Measurements from ENCODE around the gene CACNA1C. TPM values are rescaled to one million over a fixed set of nuclear protein-coding genes. Genes with fewer than 3 reads are reported as not detected.

The CACNA1C gene
- total RNA-seq, 2 donors from 2014 or later = 0.86 to 6.3 TPM

DNA sequence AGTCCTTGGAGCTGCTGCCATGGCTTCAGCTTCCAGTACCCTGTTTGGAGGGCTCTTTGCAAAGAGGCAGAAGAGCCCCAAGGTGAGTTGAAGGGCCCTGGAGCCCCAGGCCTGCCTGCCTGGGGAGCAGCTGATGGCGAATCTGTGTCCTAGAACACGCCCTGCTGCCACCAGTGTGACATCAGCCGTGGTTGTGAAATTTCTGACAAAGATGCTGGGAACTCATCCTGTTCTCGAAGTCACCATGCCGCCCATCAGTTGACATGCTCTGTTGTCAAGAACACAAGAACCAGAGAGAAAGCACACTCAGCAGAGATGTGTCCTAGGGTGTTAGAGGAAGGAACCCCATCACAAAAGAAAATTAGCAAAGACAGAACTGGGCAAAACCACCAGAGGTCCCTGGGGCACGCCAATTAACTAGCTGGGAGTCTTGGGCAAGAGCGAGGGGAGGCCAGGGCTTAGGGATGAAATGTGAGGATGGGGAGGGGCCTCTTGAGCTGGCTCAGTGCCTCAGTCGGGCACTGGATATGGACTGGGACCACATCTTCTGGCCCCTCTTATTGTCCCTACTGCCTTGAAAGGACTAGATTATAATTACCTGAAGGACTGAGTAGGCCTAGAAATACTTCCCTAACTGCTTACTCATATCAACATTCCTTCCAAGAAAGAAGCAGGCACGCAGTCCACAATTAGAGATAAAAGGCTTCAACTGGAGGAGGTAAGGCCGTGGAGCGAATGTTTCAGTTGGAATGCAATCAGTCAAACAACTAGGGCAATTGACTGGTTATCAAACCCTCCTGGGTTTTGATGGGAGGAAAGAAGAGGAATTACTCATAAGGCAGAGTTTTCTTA is 163.1 kb downstream of the CACNA1C start:
- H3K9ac ChIP-seq (ENCODE audit: extremely low read depth, low read length, poor library complexity, severe bottlenecking) = no peak overlapping the region
- no peaks in the 10 kb centered on the region for H3K9me3 ChIP-seq (ENCODE audit: control insufficient read depth, low read length)
- no peaks in the 10 kb centered on the region for H3K36me3 ChIP-seq (ENCODE audit: control insufficient read depth, insufficient read depth, low read length)
- H3K27me3 Mint-ChIP-seq (ENCODE audit: insufficient read depth) = peaks cover 2% of the 10 kb centered on the region
- H3K27ac Mint-ChIP-seq = no peak overlapping the region
- 92 to 94% methylated on average over 10 to 11 of the region's 11 CpGs for WGBS, 2 experiments (ENCODE audit: insufficient coverage in 1 of 2, insufficient read length in 1 of 2)
- no peaks in the 10 kb centered on the region for H3K27me3 ChIP-seq (ENCODE audit: control insufficient read depth, insufficient read depth, low read length, poor library complexity, severe bottlenecking)
- no peak overlapping the region for H3K4me3 Mint-ChIP-seq
- H3K9me3 Mint-ChIP-seq = no peaks in the 10 kb centered on the region
- no peak for DNase-seq
- no peak overlapping the region for H3K4me3 ChIP-seq (ENCODE audit: low read length)
- no peak overlapping the region for H3K27ac ChIP-seq (ENCODE audit: low read depth, low read length)
- no peaks in the 10 kb centered on the region for H3K36me3 Mint-ChIP-seq (ENCODE audit: low read depth)
- peaks cover 4% of the 10 kb centered on the region for H3K4me1 ChIP-seq (ENCODE audit: control insufficient read depth, insufficient read depth, low read length)
- TF ChIP-seq, protein P1, sequence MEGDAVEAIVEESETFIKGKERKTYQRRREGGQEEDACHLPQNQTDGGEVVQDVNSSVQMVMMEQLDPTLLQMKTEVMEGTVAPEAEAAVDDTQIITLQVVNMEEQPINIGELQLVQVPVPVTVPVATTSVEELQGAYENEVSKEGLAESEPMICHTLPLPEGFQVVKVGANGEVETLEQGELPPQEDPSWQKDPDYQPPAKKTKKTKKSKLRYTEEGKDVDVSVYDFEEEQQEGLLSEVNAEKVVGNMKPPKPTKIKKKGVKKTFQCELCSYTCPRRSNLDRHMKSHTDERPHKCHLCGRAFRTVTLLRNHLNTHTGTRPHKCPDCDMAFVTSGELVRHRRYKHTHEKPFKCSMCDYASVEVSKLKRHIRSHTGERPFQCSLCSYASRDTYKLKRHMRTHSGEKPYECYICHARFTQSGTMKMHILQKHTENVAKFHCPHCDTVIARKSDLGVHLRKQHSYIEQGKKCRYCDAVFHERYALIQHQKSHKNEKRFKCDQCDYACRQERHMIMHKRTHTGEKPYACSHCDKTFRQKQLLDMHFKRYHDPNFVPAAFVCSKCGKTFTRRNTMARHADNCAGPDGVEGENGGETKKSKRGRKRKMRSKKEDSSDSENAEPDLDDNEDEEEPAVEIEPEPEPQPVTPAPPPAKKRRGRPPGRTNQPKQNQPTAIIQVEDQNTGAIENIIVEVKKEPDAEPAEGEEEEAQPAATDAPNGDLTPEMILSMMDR (conservative IDR thresholded peaks at IDR 0.05) = no peak
- peaks cover 10% of the 10 kb centered on the region for H3K4me1 Mint-ChIP-seq

DNA sequence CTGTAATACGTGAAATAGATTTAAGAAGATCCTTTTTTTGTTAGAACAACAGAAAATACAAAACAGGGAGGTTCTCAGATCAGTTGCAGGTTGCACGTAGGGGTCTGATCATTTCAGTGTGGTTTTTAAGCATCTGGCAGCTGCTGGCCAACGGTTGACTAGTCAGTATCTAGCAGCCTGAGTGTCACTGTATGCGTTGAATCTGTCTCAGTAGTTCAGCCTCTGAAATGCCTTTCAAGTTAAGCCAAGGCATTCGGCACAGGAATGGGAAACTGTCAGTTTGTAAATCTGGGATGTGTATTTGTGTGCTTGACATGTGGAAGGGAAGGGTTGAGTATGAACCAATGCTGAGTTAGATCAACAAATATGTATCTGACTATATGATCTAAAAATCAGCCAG is 165.9 kb downstream of the CACNA1C start:
- Mint-ChIP-seq H3K27ac (no peak overlapping the region), H3K4me3 (no peak overlapping the region), H3K36me3 (ENCODE audit: low read depth) (no peaks in the 10 kb centered on the region), H3K27me3 (ENCODE audit: insufficient read depth) (peaks cover 7% of the 10 kb centered on the region), H3K9me3 (no peaks in the 10 kb centered on the region), H3K4me1 (peaks cover 4% of the 10 kb centered on the region)
- Histone ChIP-seq H3K27ac (ENCODE audit: low read depth, low read length) (no peak overlapping the region), H3K9ac (ENCODE audit: extremely low read depth, low read length, poor library complexity, severe bottlenecking) (no peak overlapping the region), H3K27me3 (ENCODE audit: control insufficient read depth, insufficient read depth, low read length, poor library complexity, severe bottlenecking) (no peaks in the 10 kb centered on the region), H3K4me3 (ENCODE audit: low read length) (no peak overlapping the region), H3K4me1 (ENCODE audit: control insufficient read depth, insufficient read depth, low read length) (peaks cover 3% of the 10 kb centered on the region), H3K9me3 (ENCODE audit: control insufficient read depth, low read length) (no peaks in the 10 kb centered on the region), H3K36me3 (ENCODE audit: control insufficient read depth, insufficient read depth, low read length) (no peaks in the 10 kb centered on the region)
- TF ChIP-seq, protein P1 (conservative IDR thresholded peaks at IDR 0.05) = no peak
- 91 to 94% methylated on average over 5 of the region's 5 CpGs for WGBS, 2 experiments (ENCODE audit: insufficient coverage in 1 of 2, insufficient read length in 1 of 2)
- DNase-seq = no peak

DNA sequence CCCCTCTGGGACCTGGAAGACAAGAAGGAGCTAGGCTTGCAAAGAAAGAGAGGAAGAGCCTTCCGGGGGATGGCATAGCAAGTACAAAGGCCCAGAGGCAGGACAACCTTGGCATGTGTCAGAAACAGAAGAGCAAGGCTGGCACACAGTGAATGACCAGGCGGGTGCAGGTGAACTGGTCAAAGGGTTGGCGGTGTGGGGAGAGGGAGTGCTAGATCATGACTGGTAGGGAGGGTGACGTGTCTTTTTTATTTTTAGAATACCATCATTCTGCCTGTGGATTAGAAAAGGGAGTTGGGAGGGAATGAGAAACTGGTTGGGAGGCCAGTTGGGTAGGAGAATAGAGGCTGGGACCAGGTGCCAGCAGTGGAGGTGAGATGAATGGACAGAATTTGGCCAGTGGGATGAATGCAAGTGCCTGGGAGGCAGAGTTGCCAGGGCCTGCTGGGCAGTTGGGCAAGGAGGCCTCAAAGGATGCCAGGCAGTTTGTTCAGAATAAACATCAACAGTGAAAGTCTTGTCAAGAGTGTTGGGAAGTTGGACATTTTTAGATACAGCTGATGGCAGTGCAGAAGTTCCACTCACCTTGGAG is 168.3 kb downstream of the CACNA1C start:
- no peaks in the 10 kb centered on the region for H3K9me3 ChIP-seq (ENCODE audit: control insufficient read depth, low read length)
- no peak overlapping the region for H3K4me3 ChIP-seq (ENCODE audit: low read length)
- no peaks in the 10 kb centered on the region for H3K27me3 ChIP-seq (ENCODE audit: control insufficient read depth, insufficient read depth, low read length, poor library complexity, severe bottlenecking)
- TF ChIP-seq, protein P1 (conservative IDR thresholded peaks at IDR 0.05) = no peak
- WGBS, 2 experiments (ENCODE audit: insufficient coverage in 1 of 2, insufficient read length in 1 of 2) = 86 to 88% methylated on average over 4 of the region's 4 CpGs
- no peaks in the 10 kb centered on the region for H3K36me3 ChIP-seq (ENCODE audit: control insufficient read depth, insufficient read depth, low read length)
- no peak overlapping the region for H3K9ac ChIP-seq (ENCODE audit: extremely low read depth, low read length, poor library complexity, severe bottlenecking)
- H3K4me1 ChIP-seq (ENCODE audit: control insufficient read depth, insufficient read depth, low read length) = no peaks in the 10 kb centered on the region
- no peaks in the 10 kb centered on the region for H3K4me1 Mint-ChIP-seq
- no peak overlapping the region for H3K27ac Mint-ChIP-seq
- H3K4me3 Mint-ChIP-seq = no peak overlapping the region
- no peaks in the 10 kb centered on the region for H3K9me3 Mint-ChIP-seq
- no peak overlapping the region for H3K27ac ChIP-seq (ENCODE audit: low read depth, low read length)
- H3K27me3 Mint-ChIP-seq (ENCODE audit: insufficient read depth) = peaks cover 7% of the 10 kb centered on the region
- no peaks in the 10 kb centered on the region for H3K36me3 Mint-ChIP-seq (ENCODE audit: low read depth)
- DNase-seq = no peak

Data from endodermal cell (in vitro differentiated cells).